GM21367 (cell line): ENCODE results near the gene RAB22A.

ENCODE experiments used
- ATAC-seq: cut with Tn5 transposase; IDR thresholded peaks from one replicate; pipeline ENCODE4 v1.9.1; 2021; ENCODE audit not compliant: unreplicated experiment

RAB22A gene

DNA sequence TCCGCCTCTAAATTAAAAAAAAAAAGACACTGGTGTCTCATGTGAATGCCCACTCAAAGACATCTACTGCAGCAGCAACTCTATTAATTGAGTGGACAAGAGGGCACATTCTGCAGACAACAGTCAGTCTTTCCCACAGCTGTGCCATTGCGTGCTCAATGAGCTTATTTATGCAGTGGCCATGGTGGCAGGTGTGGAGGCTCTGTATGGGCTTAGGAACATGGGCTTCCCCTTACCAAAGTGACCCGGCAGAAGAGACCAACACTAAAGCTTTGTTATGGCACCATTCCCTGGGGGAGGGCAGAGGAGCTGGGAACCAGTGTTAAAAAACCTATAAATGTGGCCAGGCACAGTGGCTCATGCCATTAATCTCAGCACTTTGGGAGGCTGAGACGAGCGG is 75.3 kb downstream of the RAB22A start:
- ATAC-seq: no peak

- ATAC-seq: no peak
Measured at GRCh38 chr20:58388028-58388601, 78.6 kb downstream of the RAB22A start.

DNA sequence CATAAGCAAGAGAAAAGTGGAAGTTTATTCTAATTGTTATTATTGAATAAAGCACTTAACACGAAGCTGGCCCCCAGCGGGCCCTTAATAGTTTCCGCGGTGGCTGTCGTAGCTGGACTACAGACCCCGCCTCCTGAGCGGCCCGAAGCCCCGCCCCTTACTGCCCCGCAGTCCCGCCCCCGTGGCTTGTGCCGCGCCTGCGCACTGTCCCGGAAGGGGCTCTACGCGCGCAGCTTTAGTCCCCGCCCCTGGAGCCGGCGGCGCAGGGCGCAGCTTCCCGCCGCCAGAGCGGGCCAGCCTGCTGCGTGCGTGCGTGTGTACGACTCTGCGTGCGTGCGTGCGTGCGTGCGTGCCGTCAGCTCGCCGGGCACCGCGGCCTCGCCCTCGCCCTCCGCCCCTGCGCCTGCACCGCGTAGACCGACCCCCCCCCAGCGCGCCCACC is 79.4 kb downstream of the RAB22A start, which contains the start of gene VAPB:
TSS of gene VAPB (plus strand) at position 348 of the 442 bp plus-strand sequence. CDS start 231 bp downstream, outside the sequence.
- ATAC-seq: peak; percentile 85

DNA sequence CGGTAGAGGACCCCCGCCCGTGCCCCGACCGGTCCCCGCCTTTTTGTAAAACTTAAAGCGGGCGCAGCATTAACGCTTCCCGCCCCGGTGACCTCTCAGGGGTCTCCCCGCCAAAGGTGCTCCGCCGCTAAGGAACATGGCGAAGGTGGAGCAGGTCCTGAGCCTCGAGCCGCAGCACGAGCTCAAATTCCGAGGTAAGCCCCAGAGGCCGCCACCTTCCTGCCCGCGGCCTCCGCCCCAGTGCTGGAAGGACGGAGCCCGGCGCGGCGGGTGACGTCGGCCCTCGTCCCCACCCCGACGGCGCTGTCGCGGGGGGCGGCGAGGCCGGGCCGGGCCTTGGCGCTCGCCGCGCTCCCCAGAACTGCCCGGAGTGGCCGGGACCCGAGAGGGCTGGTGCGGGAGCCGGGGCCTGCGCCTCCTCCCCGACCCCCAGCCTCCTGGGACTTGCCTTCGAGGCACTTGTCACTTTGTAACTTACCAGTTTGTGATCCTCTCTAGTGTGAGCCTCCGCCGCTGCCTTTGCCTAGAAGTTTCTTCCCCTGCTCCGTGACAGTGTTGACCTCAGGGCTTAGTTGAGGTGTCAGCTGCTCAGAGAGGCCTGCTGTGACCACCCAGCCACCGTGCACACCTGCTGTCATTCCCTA is 79.9 kb downstream of the RAB22A start:
- ATAC-seq: peak; percentile 24

DNA sequence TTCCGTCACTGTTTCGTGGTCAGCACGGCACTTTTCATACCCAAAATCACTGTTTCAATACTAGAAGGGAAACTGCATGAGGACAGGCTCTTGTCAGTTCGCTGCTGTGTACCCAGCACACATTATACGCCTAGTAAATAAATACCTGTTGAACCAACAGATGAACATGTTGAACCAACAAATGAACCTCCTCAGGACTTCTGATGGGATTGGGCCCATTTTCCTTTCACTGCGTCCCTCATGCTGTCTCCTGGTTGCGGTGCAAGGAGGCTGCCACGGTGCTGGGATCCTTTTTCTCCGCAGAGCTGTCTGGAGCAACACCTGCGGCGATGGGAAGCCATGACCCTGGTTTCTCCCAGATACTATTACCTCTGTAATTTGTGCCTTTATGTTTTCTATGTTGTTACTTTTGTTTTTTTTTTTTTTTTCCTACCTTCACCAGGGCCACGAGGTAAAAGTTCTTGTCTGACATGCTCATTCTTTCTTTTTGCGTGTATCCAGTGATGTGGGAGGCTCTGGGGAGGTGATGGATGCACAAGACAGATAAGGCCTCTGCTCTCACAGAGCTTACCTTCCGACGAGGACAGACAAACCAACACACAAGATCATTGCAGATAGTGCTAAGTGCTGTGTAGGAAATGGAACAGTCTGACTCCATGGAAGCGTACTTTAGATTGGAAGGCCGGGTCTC is 80.6 kb downstream of the RAB22A start:
- ATAC-seq: no peak

GRCh38 chr20:58390659-58391035 is 81.1 kb downstream of the RAB22A start:
- ATAC-seq: no peak

DNA sequence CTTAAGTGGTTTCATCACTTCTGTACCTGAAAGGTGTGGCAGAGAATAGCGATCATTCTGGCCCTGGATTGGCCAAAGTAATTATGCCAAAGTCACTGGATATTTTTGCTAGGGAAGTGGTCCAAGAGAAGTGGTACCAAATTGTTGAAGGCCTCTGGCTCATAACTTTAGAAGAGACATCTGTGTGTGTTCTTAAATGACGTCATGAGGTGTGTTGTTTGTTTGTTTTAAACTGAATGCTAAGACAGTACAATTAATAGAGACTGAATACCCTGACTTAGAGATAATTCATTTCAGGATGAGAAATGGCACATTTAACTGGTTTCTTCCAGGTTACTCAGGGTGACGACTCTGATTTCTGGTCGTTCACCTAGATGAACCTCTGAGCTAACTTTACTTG is 82.8 kb downstream of the RAB22A start:
- ATAC-seq: no peak

DNA sequence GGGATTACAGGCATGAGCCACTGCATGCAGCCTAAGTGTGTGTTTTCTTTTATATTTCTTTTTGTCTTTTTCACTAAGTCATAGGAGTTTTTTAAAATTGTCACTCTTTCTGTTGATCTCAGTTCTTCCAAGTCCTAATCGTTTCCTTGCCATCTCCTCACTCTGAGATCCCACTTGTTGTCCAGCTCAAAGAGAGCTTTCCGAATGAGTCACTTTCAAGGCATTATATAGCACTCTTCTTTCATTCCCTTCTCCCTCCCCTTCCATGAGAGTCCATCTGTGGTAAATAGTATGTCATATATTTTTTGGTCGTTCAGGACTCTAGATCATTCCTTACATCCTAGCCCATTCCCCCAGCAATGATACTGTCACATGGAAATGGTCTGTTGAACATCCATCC is 83.8 kb downstream of the RAB22A start:
- no peak for ATAC-seq

DNA sequence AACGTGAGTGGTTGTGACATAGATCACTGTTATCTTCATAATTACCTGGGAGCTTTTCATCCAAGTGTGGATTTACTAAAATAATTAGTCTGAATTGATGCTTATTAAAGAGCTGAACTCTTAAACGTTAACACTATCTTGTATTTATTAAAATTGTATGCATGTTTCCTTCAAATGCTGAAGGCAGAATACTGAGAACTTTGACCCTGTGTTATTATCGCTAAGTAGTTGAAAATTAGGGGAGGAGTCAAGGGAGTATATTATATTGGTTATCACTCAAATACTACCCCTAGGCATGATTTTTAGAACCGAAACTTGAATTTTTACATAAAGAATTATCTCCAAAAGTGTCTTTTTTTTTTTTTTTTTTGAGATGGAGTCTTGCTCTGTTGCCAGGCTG is 85.3 kb downstream of the RAB22A start:
- no peak for ATAC-seq

GRCh38 chr20:58395604-58396003 is 86.1 kb downstream of the RAB22A start:
- no peak for ATAC-seq

GRCh38 chr20:58397429-58397828 is 87.9 kb downstream of the RAB22A start:
- ATAC-seq: no peak

DNA sequence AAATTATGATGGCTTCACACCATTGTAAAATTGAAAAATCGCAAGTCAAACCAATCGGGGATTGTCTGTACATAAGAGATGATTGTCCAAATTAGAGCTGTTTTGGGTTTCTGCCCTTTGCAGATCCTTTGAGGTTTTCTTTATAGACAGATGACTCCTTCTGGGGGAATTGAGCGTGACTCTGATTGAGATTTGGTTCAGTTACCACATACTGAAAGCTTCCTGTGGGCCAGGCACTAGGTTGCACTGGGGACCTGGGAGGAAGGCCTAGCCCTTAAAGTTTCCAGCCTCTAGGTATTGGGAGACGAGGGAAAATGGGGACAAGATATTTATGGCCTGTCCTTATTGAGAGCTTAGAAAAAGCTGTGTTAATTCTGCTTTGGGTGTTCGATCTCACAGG is 88.7 kb downstream of the RAB22A start:
- no peak for ATAC-seq

- ATAC-seq: no peak
Measured at GRCh38 chr20:58399926-58400325, 90.4 kb downstream of the RAB22A start.

GRCh38 chr20:58401162-58401561 is 91.6 kb downstream of the RAB22A start:
- no peak for ATAC-seq

GRCh38 chr20:58402305-58402704 is 92.8 kb downstream of the RAB22A start:
- no peak for ATAC-seq

- ATAC-seq: peak; percentile 62
Measured at GRCh38 chr20:58402827-58403226, 93.3 kb downstream of the RAB22A start.

DNA sequence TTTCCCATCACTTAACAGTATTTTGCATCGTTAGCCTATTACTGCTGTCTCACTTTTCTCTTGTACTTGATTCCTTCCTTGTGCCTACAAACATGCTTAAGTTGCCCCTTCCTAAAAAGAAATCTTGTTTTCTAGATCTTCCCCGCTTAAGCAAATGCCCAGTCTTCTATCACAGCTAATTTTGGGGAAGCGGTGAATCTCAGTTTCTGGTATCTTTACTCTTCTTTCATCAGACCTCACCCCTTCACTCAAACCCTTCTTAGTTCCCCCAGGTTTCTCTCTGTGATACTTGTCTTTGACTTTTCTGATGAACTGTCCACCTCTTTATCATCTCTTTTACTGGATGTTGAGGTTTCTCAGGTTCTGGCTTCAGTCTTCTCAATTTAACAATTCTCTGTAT is 93.8 kb downstream of the RAB22A start:
- peak; percentile 13 for ATAC-seq

- no peak for ATAC-seq
Measured at GRCh38 chr20:58405504-58406291, 96.2 kb downstream of the RAB22A start.

GRCh38 chr20:58406422-58407001 is 97.0 kb downstream of the RAB22A start:
- ATAC-seq: no peak

GRCh38 chr20:58407201-58407873 is 97.8 kb downstream of the RAB22A start:
- ATAC-seq: no peak
